Right lobe of liver (tissue), 6 donors: Measurements from ENCODE around the gene LHFPL4. TPM values are rescaled to one million over a fixed set of nuclear protein-coding genes. Genes with fewer than 3 reads are reported as not detected.

Experiments used
- ATAC-seq, 4 donors: fragments of 200-7000 bp; cut with Tn5 transposase; one replicate each; pipeline ENCODE4 v1.9.1; 2020; ENCODE audit warnings: mild to moderate bottlenecking in 4 of 4, moderate library complexity in 4 of 4
- DNase-seq, 3 donors: peaks; one replicate each; pipeline ENCODE4 v3.0.0-alpha.2; 2020
- H3K27ac ChIP-seq, 3 donors: fragments of 200-600 bp; one replicate each; pipeline ENCODE4 v1.8.0; 2022
- H3K27me3 ChIP-seq, 2 donors: fragments of 200-600 bp; one replicate each; pipeline ENCODE4 v1.8.0; 2022
- H3K36me3 ChIP-seq, 4 donors: fragments of 200-600 bp; sonication (generic) in 1 of 4; one replicate each; pipeline versions ENCODE4 v1.5.1 to v1.8.0; 2017 to 2022; ENCODE audit warnings: control low read depth in 1 of 4
- H3K4me1 ChIP-seq, 4 donors: fragments of 200-600 bp; sonication (generic) in 1 of 4; one replicate each; pipeline versions ENCODE4 v1.5.1 to v1.8.0; 2017 to 2022; ENCODE audit warnings: control low read depth in 1 of 4
- H3K4me3 ChIP-seq, 3 donors: fragments of 200-600 bp; one replicate each; pipeline ENCODE4 v1.8.0; 2022
- H3K9me3 ChIP-seq, 4 donors: fragments of 200-600 bp; sonication (generic) in 1 of 4; one replicate each; pipeline versions ENCODE4 v1.5.1 to v1.8.0; 2017 to 2022; ENCODE audit warnings: control low read depth in 1 of 4
- POLR2A ChIP-seq: fragments of 450-650 bp; IDR thresholded peaks from one replicate; pipeline ENCODE4 v1.6.1; 2017; ENCODE audit warnings: antibody characterized with exemption, mild to moderate bottlenecking
- whole genome bisulfite sequencing: methylation state at CpG from one replicate; pipeline ENCODE4 v1.1.6; 2018; ENCODE audit warnings: low coverage, low lambda C conversion rate; ENCODE audit not compliant: insufficient coverage; ENCODE audit errors: missing lambda C conversion rate; 5-methylcytosine and 5-hydroxymethylcytosine counted together
- intact Hi-C, 2 donors: fragments of 100-400 bp; cut with DNase I; formaldehyde crosslinking; loops; one replicate each; pipeline versions ENCODE4 v1.11.2 to v1.14.1; 2022
- total RNA-seq, 6 experiments: library from RNA; depleted of rRNA in 2 of 6; stranded (reverse); fragments of >200 nt in 2 of 6; fragmentation: NEBNext Ultra II Directional in 3 of 6; extraction: Animal tissue kit (Norgen Biotek cat#: 25700) in 3 of 6; gene quantifications; one replicate each; pipeline versions ENCODE4 v1.1.0 to v1.2.4, GENCODE V29; 2016 to 2023
- TF ChIP-seq, protein P1 (sequence below), 4 donors: fragments of 200-600 bp in 3 of 4; fragments of 450-650 bp in 1 of 4; IDR thresholded peaks; one replicate each; pipeline versions ENCODE4 v1.5.1 to v1.8.0; 2016 to 2022; ENCODE audit warnings: antibody characterized with exemption in 4 of 4, mild to moderate bottlenecking in 2 of 4
- donor health status: DM: no; HTN: yes; CAD: no.
- donor health status: DM: no; HTN: no; CAD: no.
- donor health status: DM: no; HTN: no; CAD: no.
- donor health status: DM: no; HTN: yes; CAD: no.
- donor health status: DM: no; HTN: yes; CAD: no.

LHFPL4 gene
- total RNA-seq, 6 experiments from 2014 or later: 0.07 TPM; not detected in 5

DNA sequence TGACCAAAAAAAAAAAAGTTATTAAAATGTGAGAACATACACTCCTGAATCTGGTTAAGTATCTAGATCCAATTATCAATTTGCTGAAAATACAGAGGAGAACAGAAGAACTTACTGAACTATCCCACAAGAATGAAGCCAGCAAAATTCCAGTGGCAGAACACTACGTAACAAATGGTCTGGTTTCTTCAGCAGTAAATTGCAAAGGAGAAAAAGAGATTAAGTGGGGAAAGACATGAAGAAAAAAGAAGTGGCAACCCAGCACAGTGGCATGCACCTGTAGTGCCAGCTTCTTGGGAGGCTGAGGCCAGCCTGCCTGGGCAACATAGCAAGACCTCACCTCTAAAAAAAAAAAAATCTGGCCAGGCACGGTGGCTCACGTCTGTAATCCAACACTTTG lies 62.1 kb downstream of the LHFPL4 start:
- 49% methylated on average over 3 of the region's 3 CpGs for WGBS
- Histone ChIP-seq H3K9me3 (no peaks in the 10 kb centered on the region), H3K27ac (no peak overlapping the region), H3K36me3 (no peaks in the 10 kb centered on the region), H3K4me1 (no peaks in the 10 kb centered on the region), H3K4me3 (no peak overlapping the region), H3K27me3 (no peaks in the 10 kb centered on the region)
- DNase-seq (no peak), ATAC-seq (no peak)
- TF ChIP-seq POLR2A: no peak
- TF ChIP-seq, protein P1, sequence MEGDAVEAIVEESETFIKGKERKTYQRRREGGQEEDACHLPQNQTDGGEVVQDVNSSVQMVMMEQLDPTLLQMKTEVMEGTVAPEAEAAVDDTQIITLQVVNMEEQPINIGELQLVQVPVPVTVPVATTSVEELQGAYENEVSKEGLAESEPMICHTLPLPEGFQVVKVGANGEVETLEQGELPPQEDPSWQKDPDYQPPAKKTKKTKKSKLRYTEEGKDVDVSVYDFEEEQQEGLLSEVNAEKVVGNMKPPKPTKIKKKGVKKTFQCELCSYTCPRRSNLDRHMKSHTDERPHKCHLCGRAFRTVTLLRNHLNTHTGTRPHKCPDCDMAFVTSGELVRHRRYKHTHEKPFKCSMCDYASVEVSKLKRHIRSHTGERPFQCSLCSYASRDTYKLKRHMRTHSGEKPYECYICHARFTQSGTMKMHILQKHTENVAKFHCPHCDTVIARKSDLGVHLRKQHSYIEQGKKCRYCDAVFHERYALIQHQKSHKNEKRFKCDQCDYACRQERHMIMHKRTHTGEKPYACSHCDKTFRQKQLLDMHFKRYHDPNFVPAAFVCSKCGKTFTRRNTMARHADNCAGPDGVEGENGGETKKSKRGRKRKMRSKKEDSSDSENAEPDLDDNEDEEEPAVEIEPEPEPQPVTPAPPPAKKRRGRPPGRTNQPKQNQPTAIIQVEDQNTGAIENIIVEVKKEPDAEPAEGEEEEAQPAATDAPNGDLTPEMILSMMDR (IDR thresholded peaks at IDR 0.05): no peak
- intact Hi-C loops: no loop called here

DNA sequence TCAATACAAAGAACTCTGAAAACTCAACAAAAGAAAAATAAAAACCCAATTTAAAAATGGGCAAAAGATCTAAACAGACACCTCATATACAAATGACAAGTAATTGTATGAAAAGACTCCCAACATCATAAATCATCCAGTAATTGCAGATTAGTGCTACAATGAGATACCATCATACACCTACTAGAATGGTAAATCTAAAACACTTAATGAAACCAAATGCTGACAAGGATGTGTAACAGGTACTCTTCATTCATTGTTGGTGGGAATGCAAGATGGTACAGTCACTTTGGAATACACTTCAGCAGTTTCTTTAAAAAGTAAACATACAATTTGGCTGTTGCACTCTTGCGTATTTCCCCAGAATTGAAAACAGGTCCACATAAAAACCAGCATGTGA lies 68.4 kb downstream of the LHFPL4 start:
- 100% methylated on average over 1 of the region's 1 CpG for WGBS
- Histone ChIP-seq H3K9me3 (no peaks in the 10 kb centered on the region), H3K36me3 (peaks cover 0 to 8% (median 3%) of the 10 kb centered on the region in 4 donors)

DNA sequence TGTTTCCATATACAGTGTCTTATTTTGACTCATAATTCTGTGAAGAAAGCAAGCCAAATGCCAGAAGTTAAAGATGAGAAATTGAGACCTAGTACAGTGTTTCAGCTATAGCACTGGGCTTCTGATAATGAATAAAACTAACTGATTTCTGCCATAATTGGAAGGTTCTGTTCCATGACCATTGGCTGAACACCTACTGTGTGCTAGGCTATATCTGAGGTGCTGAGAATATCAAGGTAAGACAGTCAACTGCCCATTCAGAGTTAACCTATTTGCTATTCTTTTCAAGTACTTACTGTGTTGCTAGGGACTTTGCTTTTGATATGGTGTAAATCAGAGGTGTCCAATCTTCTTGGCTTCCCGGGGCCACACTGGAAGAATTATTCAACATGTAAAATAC lies 73.4 kb downstream of the LHFPL4 start:
- Histone ChIP-seq H3K27me3 (no peaks in the 10 kb centered on the region), H3K27ac (no peak overlapping the region), H3K4me3 (no peak overlapping the region), H3K4me1 (no peaks in the 10 kb centered on the region), H3K36me3 (peaks cover 0 to 52% (median 27%) of the 10 kb centered on the region in 4 donors), H3K9me3 (no peaks in the 10 kb centered on the region)
- DNase-seq (no peak), ATAC-seq (no peak)
- TF ChIP-seq, protein P1 (IDR thresholded peaks at IDR 0.05): no peak
- TF ChIP-seq POLR2A: no peak
- intact Hi-C loops: no loop called here
- WGBS: 94% methylated on average over 1 of the region's 1 CpG

More for the DNA sequence above, 68.4 kb downstream of the LHFPL4 start:
- DNase-seq (no peak), ATAC-seq (no peak)
- no peaks in the 10 kb centered on the region for H3K27me3 ChIP-seq
- no peak overlapping the region for H3K27ac ChIP-seq
- no peak overlapping the region for H3K4me3 ChIP-seq
- H3K4me1 ChIP-seq: no peaks in the 10 kb centered on the region
- intact Hi-C loops: no loop called here
- TF ChIP-seq, protein P1 (IDR thresholded peaks at IDR 0.05): no peak
- no peak for TF ChIP-seq POLR2A

DNA sequence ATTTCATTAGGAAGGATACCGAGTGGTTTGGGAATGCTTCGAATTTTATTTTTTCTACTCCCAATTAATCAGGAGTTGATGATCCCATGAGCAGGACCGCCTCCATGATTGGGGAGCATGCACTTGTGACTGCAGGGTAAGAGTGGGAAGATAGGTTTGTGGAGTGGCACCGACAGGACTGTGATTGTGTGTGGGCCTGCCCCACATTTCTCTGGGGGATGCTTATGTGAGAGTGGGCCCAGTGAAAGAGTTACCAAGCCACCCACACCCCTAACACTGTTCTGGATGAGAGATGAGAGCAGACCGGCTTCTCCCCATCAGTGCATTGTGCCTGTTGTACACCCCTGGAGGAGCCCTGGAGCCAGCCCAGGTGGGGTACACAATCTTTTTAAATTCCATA lies 76.7 kb downstream of the LHFPL4 start:
- intact Hi-C loops: no loop called here
- no peak for TF ChIP-seq POLR2A
- TF ChIP-seq, protein P1 (IDR thresholded peaks at IDR 0.05): no peak
- Histone ChIP-seq H3K36me3 (peaks cover 4 to 85% (median 47%) of the 10 kb centered on the region in 4 donors), H3K4me3 (no peak overlapping the region), H3K27me3 (no peaks in the 10 kb centered on the region), H3K4me1 (no peaks in the 10 kb centered on the region), H3K27ac (no peak overlapping the region), H3K9me3 (no peaks in the 10 kb centered on the region)
- no peak for DNase-seq
- ATAC-seq: peak in 1 of 4 donors; percentile 20
- 91% methylated on average over 4 of the region's 5 CpGs for WGBS

DNA sequence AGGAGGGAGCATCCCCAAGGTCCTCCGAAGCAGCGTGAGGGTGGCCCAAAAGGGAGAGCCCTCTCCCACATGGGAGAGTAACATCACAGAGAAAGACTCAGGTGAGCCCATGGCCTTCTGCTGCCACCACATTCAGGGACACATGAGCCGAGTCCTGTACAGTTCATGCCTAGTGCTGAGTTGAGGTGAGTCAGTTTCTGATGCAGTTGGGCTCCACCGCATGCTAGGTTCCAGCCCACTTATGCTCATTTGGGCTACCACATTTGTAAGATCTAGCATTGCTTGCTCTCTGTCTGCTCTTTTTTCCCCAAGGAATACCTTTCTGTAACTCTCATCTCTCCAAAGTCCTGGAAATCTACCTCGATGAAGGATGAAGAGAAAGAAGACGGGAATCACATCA lies 79.1 kb downstream of the LHFPL4 start:
- H3K36me3 ChIP-seq: peaks cover 4 to 99% (median 60%) of the 10 kb centered on the region in 4 donors
- H3K4me1 ChIP-seq: no peaks in the 10 kb centered on the region
- no peak overlapping the region for H3K27ac ChIP-seq
- DNase-seq (no peak), ATAC-seq (no peak)
- 97% methylated on average over 4 of the region's 6 CpGs for WGBS
- no peaks in the 10 kb centered on the region for H3K27me3 ChIP-seq
- H3K9me3 ChIP-seq: no peaks in the 10 kb centered on the region
- no peak for TF ChIP-seq POLR2A
- TF ChIP-seq, protein P1 (IDR thresholded peaks at IDR 0.05): no peak
- H3K4me3 ChIP-seq: no peak overlapping the region
- intact Hi-C loops: no loop called here
